Measurements from ENCODE around the gene PTPRD. TPM values are rescaled to one million over a fixed set of nuclear protein-coding genes. Genes with fewer than 3 reads are reported as not detected.

PTPRD gene
- total RNA-seq, 1 experiment from 2014 or later = not detected

DNA sequence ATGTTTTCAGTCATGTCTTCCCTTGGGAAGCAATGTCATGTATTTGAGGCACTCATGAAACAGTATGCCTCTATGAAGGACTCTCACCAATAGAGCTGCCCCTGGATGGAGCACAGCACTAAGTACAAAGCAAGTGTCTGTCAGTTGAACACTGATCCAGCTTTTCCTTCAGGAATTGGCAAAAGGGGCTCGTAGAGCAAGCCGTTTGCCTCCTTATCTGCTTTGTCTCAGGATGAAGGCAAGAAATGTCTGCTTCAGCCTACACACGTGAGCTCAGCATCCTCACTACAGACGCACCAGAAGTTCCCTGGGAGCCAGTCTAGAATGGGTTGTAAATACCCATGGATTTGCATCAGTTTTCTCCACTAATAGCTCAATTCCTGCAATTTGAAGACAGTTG is 2070.3 kb downstream of the PTPRD start:
- Histone ChIP-seq H3K36me3 (ENCODE audit: insufficient read depth, low read length, poor library complexity, severe bottlenecking) (no peaks in the 10 kb centered on the region), H3K9me3 (ENCODE audit: low read depth, low read length, poor library complexity, severe bottlenecking) (no peaks in the 10 kb centered on the region), H3K4me3 (ENCODE audit: low read depth, low read length, poor library complexity, severe bottlenecking) (no peak overlapping the region), H3K4me1 (ENCODE audit: insufficient read depth, low read length, poor library complexity, severe bottlenecking) (no peaks in the 10 kb centered on the region), H3K27ac (ENCODE audit: low read depth, low read length, poor library complexity, severe bottlenecking) (no peak overlapping the region), H3K27me3 (replicated peaks; ENCODE audit: insufficient read depth, low read depth, low read length, poor library complexity) (peaks cover 9% of the 10 kb centered on the region)
- TF ChIP-seq, protein P1, sequence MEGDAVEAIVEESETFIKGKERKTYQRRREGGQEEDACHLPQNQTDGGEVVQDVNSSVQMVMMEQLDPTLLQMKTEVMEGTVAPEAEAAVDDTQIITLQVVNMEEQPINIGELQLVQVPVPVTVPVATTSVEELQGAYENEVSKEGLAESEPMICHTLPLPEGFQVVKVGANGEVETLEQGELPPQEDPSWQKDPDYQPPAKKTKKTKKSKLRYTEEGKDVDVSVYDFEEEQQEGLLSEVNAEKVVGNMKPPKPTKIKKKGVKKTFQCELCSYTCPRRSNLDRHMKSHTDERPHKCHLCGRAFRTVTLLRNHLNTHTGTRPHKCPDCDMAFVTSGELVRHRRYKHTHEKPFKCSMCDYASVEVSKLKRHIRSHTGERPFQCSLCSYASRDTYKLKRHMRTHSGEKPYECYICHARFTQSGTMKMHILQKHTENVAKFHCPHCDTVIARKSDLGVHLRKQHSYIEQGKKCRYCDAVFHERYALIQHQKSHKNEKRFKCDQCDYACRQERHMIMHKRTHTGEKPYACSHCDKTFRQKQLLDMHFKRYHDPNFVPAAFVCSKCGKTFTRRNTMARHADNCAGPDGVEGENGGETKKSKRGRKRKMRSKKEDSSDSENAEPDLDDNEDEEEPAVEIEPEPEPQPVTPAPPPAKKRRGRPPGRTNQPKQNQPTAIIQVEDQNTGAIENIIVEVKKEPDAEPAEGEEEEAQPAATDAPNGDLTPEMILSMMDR (conservative IDR thresholded peaks at IDR 0.05; ENCODE audit: low read depth, low read length) = no peak
- TF ChIP-seq EZH2 (IDR thresholded peaks at IDR 0.05; ENCODE audit: borderline replicate concordance, low read depth, low read length, poor library complexity, severe bottlenecking) = no peak
- CTCF ChIA-PET = no interaction called here
- POLR2A ChIA-PET (ENCODE audit: low non-redundant PET) = no interaction called here
- no TSS peak for BruUV-seq (replicated peaks)
- no peak for DNase-seq (ENCODE audit: low spot score)
- intact Hi-C loops (cut with micrococcal nuclease; ENCODE audit: unreplicated experiment) = no loop called here

DNA sequence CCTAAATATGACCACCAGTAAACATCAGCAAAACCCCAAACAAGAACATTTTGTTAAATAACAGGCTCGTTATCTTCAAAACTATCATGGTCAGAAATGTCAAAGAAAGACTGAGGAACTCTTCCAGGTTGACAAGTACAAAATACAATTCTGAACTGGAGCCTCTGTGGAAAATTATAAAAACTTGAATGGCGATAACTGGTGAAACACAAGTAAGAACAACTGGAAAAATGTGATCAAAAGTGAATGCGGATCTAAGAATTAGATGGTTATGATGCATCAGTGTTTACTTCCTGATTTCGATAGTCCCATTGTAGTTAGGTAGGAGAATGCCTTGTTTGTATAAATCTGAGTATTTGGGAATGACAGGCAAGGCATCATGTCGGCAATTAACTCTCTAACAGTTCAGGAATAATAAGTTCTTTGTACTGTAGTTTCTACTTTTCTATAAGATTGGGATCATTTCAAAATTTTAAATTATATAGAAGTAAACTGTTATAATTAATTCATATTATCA is 2073.1 kb downstream of the PTPRD start:
- TF ChIP-seq, protein P1 (conservative IDR thresholded peaks at IDR 0.05; ENCODE audit: low read depth, low read length) = no peak
- TF ChIP-seq EZH2 (IDR thresholded peaks at IDR 0.05; ENCODE audit: borderline replicate concordance, low read depth, low read length, poor library complexity, severe bottlenecking) = no peak
- BruUV-seq (replicated peaks) = no TSS peak
- ChIA-PET CTCF (no interaction called here), POLR2A (ENCODE audit: low non-redundant PET) (no interaction called here)
- H3K4me3 ChIP-seq (ENCODE audit: low read depth, low read length, poor library complexity, severe bottlenecking) = no peak overlapping the region
- H3K27me3 ChIP-seq (replicated peaks; ENCODE audit: insufficient read depth, low read depth, low read length, poor library complexity) = no peaks in the 10 kb centered on the region
- no peaks in the 10 kb centered on the region for H3K4me1 ChIP-seq (ENCODE audit: insufficient read depth, low read length, poor library complexity, severe bottlenecking)
- DNase-seq (ENCODE audit: low spot score) = no peak
- H3K36me3 ChIP-seq (ENCODE audit: insufficient read depth, low read length, poor library complexity, severe bottlenecking) = no peaks in the 10 kb centered on the region
- no peaks in the 10 kb centered on the region for H3K9me3 ChIP-seq (ENCODE audit: low read depth, low read length, poor library complexity, severe bottlenecking)
- intact Hi-C loops (cut with micrococcal nuclease; ENCODE audit: unreplicated experiment) = no loop called here
- no peak overlapping the region for H3K27ac ChIP-seq (ENCODE audit: low read depth, low read length, poor library complexity, severe bottlenecking)

DNA sequence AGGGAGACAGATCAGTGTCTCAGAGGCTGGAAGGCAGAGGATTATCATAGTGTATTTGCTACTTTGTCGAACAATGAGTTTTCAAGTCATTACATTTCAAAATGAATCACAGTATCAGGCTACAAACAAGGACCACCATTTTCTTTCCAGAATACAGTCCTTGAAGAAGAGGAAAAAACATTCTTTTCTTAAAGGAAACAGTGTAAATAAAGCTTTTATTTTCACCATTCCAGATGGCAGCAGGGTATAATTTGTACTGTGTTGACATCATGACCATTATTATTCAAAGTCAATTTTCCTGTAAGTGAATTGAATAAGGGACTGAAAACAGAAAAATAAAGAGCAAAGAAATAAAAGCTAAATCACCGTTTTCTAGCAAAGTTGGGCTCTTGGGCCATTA is 2076.0 kb downstream of the PTPRD start:
- TF ChIP-seq, protein P1 (conservative IDR thresholded peaks at IDR 0.05; ENCODE audit: low read depth, low read length) = no peak
- no peak for TF ChIP-seq EZH2 (IDR thresholded peaks at IDR 0.05; ENCODE audit: borderline replicate concordance, low read depth, low read length, poor library complexity, severe bottlenecking)
- POLR2A ChIA-PET (ENCODE audit: low non-redundant PET) = no interaction called here
- no TSS peak for BruUV-seq (replicated peaks)
- intact Hi-C loops (cut with micrococcal nuclease; ENCODE audit: unreplicated experiment) = no loop called here
- no peaks in the 10 kb centered on the region for H3K36me3 ChIP-seq (ENCODE audit: insufficient read depth, low read length, poor library complexity, severe bottlenecking)
- CTCF ChIA-PET = no interaction called here
- peaks cover 6% of the 10 kb centered on the region for H3K27me3 ChIP-seq (replicated peaks; ENCODE audit: insufficient read depth, low read depth, low read length, poor library complexity)
- DNase-seq (ENCODE audit: low spot score) = no peak
- H3K4me3 ChIP-seq (ENCODE audit: low read depth, low read length, poor library complexity, severe bottlenecking) = no peak overlapping the region
- H3K27ac ChIP-seq (ENCODE audit: low read depth, low read length, poor library complexity, severe bottlenecking) = no peak overlapping the region
- no peaks in the 10 kb centered on the region for H3K4me1 ChIP-seq (ENCODE audit: insufficient read depth, low read length, poor library complexity, severe bottlenecking)
- no peaks in the 10 kb centered on the region for H3K9me3 ChIP-seq (ENCODE audit: low read depth, low read length, poor library complexity, severe bottlenecking)
